NK-92 treated with Interleukin-12 subunit alpha and Interleukin-12 subunit beta, amount 100 ng/mL, for 24 hours (cell line): ENCODE results near the gene LIN7B.
A peak's percentile ranks its signal among the peaks of the same experiment; 100 is the strongest.
"Not testable (repeated sequence)": the region's sequence is repeated elsewhere in the genome, so short reads cannot be mapped to it uniquely, and the experiment has no call there.

ENCODE experiments used
- DNase-seq: peaks from one replicate; lab custom pipeline; 2025; lab: John Stamatoyannopoulos, UW

Gene LIN7B, protein sequence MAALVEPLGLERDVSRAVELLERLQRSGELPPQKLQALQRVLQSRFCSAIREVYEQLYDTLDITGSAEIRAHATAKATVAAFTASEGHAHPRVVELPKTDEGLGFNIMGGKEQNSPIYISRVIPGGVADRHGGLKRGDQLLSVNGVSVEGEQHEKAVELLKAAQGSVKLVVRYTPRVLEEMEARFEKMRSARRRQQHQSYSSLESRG

DNA sequence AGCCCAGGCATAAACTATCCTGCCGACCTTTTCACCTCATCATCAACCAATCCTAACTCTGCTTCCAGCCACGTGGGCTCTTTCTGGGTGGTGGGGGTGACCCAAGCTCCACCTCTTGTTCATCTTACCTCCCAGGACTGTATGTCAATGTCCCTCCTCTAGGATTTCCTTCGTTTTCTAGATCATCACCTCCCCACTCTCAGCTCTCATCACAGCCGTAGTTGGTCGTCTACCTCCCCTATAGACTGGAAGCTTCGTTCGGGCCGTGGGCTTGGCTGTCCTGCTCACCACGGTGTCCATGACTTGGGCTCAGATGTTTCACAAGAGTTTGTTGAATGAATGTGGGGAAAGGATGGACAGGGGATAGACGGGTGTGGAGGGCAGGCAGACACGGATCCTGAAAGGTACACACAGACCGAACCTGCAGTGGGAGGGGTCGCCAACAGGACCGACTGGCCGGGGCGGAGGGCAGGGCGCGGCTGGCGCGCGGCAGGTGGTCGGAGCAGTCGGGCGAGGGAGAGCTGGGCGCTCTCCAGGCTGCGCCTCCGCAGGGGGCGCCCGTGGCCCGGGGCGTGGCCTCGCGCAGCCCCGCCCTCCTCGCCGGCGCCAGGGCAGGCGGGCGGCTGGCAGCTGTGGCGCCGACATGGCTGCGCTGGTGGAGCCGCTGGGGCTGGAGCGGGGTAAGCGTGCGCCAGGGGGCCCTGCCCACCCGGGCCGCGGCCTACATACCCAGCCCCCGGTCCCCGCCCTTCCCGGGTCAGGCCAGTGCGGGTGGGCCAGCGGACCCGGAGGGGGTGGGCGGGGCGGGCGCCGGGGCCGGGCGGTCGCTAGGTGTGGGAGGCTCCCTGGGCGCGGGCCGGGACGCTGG lies at the start of gene LIN7B:
Gene LIN7B (plus strand): TSS at position 609 of the 868 bp plus-strand sequence. CDS start 35 bp downstream, at position 644.
- peak; percentile 17 for DNase-seq

DNA sequence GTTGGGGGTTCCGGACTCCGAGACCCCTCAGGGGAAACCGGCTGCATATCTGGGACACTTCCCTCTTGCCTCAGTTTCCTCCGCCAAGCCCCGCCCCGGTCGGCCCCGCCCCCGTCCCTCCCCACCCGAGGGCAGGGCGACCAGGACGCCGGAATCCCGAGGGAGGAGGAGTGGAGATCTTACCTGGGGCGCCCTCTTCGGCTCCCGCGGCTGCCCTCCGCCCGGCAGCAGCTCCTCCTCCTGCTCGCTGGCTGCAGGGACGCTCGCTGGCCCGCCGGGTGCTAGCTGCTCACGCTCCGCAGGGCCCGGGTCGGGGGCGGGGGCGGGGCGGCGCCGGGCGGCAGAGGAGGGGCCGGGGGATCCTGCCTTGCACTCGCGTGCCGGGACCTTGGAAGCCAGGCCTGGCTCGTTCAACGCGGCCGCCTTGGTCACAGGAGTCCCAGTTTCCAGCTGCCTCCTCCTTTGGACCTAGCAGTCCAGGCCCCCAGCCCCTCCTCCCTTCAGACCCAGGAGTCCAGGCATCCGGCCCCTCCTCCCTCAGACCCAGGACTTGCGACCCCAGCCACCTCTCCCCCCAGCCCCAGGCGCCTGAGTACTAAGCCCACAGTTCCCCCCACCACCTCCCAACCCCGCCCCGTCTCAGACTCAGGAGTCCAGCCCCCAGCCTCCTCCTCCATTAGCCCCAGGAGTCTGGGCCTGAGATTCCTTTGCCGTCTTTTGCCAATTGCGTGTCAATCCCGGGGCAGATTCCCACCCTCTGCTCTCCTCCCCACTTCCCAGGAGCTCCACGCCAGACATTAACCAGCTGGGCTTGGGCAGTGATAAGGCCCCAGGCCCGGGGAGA lies 49.2 kb upstream of the LIN7B start, which contains the start of gene NTF4:
Gene NTF4 (minus strand): TSS at position 51 of the 844 bp plus-strand sequence. CDS start 2,821 bp downstream, outside the sequence.
- no peak for DNase-seq

DNA sequence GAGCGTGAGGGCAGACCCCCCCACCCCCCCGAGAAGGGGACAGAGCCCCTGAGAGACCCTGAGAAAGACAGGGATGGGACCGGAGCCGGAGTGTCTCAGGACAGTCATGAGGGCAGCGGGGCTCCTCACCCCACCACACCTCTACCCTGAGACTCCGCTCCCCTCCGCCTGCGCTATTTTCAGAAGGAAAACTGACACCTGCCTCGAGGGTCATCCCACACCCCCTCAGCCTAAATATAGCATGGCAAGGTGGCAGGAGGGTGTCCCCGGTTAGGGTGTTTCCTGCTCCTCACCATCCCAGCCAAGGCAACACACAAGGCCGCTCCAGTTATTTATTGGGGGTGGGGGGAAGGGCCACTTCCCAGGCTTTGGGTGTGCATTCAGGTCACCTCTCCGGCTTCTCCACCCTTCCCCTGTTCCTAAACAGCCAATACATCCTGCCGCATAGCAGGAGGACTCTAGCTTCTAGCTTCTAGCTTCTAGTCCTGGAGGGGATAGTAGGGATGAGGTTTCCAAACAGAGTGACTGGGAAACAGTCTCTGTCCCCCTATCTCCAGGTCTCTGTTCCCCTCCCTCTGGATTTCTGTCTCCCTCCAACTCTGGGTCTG lies 48.2 kb upstream of the LIN7B start:
- no peak for DNase-seq

DNA sequence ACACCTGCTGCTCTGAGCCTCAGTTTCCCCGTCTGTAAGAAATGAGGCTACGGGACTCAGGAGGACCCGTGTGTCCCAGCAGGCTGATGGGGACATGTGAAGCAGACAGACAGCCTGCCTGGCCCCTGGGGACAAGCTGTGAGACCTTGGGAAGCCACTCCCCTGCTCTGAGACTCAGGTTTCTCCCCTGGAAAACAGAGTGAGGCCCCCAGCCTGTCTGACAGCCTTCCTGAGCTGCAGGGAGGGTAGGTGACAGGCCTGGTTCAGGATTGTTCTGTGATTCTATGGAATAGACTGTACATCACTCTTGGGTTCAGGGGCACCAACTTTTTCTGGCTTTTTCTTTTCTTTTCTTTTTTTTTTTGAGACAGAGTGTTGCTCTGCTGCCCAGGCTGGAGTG lies 46.6 kb upstream of the LIN7B start:
- DNase-seq: no peak

DNA sequence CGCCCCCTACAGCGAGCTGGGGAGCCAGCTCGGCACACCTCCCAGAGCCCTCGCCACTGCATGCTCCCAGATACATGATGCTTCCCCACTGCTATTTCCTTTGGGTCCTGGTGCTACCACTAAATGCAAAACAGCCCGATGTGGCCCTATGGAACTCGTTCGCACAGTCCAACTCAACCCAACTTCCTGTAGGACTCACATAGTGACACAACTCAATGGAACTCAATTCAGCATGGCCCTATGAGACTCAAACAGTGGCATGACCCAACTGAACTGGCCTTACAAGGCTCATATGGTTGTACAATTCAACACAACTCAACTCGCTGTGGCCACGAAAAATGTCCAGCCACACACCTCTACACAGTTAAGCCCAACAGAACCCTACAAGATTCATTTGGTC lies 45.1 kb upstream of the LIN7B start:
- no peak for DNase-seq

DNA sequence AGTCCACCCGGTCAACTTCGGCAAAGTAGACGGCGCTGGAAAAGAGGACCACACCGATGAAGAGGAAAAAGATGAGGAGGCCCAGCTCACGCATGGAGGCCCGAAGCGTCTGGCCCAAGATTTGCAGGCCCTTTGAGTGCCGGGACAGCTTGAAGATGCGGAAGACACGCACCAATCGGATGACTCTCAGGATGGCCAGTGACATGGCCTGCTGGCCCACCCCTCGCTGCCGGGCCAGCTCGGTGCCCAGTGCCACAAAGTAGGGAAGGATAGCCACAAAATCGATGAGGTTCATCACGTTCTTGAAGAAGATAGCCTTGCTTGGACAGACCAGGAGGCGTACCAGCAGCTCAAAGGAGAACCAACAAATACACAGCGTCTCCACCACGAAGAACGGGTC lies 43.8 kb upstream of the LIN7B start:
- no peak for DNase-seq

DNA sequence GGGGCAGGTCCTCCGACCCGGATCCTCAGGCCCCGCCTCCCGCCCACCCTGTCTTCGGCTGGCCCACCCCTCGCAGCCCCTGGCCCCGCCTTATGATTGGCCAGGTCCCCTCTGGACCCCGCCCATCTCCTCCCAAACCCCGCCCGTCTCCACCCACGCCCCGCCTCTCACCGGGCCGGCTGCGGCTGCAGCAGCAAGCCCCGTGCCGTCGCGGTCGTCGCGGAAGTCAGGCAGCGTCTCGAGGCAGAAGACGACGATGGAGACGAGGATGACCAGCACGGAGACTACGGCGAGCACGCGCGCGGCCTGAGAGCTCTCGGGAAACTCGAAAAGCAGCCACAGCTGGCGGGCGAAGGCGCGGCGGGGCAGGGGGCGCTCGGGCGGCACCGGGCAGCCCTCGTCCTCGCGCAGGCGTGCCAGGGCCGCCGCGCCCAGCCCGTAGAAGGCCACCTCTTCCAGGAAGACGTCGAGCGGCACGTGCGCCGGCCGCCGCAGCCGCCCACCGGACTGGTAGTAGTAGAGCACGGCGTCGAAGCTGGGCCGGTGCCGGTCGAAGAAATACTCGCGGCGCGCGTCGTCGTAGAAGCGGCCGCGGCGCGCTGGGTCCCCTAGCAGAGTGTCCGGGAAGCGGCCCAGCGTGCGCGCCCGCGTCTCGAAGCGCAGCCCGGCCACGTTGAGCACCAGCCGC lies 42.2 kb upstream of the LIN7B start:
- no peak for DNase-seq

DNA sequence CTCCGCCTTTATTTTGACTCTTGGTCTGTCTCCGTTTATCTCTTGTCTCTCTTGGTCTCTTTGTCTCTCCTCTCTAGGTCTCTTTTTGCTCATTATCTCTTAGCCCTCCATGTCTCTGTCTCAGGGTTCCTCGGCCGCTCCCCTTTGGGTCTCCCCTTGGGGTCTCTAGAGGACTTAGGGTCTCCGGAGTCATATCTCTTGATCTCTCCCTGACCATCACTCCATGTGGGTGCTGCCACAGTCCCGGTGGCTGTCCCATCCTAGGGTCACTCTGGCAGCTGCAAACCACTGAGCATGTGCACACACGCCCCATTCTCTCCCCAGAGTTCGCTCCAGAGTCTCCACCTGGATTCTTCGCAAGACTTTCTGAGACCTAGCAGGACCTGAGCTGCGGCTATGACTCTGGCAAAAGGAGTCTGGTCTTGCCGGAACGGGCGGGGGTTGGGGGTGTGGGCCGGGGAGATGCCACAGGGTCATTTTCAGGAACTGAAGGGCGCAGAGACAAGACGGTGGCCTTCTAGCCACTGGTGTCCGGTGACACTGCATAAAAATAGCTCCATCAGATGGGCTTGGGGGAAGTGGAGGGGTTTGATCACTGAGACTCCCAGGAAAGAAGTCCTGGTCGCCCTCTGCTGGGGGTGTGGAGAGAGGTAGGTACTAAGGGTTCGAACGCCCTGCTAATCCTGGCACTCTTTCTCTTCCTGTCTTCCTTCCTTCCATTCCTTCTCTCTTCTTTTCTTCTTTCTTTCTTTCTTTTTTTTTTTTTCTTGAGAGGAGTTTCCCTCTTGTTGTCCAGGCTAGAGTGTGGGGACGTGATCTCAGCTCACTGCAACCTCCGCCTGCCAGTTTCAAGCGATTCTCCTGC lies 40.4 kb upstream of the LIN7B start:
- DNase-seq: no peak

DNA sequence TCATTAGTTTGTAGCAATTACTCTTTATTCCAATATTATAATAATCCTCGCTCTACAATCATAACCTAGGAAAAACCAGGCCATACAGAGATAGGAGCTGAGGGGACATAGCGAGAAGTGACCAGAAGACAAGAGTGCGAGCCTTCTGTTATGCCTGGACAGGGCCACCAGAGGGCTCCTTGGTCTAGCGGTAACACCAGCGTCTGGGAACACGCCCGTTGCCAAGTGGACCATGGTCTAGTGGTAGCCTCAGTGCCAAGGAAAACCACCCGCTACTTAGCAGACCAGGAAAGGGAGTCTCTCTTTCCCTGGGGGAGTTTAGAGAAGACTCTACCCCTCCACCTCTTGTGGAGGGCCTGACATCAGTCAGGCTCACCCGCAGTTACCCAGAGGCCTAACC lies 39.3 kb upstream of the LIN7B start:
- DNase-seq: not testable (repeated sequence)

DNA sequence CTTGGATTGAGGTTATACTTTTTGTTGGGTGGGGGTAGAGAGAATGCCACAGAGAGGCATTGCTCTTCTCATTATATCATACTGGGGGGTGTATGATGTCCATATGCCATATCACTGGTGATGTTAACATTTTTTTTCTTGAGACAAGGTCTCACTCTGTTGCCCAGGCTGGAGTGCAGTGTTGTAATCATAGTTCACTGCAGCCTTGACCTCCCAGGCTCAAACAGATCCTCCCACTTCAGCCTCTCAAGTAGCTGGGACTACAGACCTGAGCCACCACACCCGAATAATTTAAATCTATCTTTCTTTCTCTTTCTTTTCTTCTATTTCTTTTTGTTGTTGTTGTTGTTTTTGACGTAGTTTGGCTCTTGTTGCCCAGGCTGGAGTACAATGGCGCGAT lies 33.8 kb upstream of the LIN7B start:
- DNase-seq: no peak

DNA sequence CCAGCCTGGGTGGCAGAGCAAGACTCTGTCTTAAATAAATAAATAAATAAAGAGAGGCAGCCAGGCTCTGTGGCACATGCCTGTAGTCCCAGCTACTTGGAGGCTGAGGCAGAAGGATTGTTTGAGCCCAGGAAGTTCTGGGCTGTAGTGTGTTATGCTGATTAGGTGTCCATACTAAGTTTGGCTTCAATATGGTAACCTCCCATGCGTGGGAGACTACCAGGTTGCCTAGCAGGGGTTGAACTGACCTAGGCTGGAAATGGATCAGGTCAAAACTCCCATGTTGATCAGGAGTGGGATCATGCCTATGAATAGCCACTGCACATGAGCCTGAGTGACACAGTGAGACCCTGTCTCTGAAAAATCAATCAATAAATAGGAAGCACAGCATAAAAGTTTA lies 32.9 kb upstream of the LIN7B start:
- no peak for DNase-seq

DNA sequence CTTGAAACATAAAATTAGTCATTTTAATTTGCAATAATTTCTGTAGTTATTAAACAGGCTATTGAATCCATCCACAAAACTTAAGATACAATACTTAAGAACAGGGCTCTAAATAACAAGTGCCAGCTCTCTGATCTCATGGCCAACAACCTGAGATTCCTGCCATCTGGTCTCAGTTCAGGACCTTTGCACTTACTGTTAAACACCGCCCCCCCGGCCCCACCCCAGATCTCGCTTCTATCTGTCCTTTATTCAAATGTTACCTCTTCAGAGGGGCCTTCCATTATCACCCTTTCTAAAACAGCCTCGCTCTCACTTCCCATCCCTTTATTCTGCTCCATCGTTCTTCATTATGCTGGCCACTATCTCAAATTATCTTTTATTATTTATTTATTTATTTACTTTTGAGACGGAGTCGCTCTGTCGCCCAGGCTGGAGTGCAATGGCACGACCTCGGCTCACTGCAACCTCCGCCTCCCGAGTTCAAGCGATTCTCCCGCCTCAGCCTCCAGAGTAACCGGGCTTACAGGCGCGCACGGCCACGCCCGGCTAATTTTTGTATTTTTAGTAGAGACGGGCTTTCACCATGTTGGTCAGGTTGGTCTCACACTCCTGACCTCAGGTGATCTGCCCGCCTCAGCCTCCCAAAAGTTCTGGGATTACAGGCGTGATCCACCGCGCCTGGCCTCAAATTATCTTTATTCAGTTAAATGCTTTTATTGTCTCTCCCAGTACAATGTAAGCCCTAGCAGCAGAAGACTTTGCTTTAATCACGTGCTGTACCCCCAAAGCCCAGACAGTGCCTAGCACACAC lies 29.8 kb upstream of the LIN7B start:
- no peak for DNase-seq

DNA sequence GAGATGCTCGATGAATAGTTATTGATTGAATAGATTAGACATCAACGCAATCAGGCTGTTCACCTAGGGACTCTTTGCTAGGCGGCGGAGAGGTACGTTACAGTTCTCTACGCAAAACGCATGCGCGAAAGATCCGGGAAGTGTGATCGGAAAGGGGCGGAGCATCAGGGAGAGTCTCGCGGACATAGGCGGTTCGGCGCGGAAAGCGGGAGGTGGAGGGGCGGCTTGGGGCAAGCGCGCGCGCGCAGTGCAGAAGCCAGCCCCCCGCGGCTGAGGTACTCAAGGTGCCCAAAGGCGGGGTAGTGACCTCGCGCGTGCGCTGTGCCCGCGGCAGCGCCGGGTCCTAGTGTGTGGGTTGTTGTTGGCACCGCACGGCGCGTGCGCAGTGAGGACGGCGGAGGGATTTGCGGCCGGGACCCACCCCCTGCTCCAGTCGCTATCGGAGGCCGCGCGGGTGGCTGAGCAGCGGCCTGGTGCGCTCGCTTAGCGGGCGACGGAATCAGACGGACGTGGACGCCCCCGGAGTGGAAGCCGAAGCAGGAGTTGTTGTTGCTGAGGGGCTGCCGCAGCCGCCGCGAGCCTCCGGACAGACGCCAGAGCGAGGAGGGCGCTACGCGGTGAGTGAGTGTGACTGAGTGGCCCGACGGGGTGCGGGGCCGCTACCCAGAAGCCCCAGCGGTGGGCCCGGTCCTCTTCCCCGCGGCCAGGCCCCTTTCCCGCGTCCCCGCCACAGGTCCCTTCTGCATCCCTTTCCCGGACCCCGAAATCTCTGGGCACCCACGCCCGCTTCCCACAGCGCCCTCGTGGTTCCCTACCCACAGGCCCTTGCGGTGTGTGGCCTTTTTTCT lies 28.9 kb upstream of the LIN7B start, which contains the start of gene SNRNP70:
Gene SNRNP70 (plus strand): TSS at position 432 of the 848 bp plus-strand sequence. CDS start 964 bp downstream, outside the sequence.
- peak; percentile 99 for DNase-seq

DNA sequence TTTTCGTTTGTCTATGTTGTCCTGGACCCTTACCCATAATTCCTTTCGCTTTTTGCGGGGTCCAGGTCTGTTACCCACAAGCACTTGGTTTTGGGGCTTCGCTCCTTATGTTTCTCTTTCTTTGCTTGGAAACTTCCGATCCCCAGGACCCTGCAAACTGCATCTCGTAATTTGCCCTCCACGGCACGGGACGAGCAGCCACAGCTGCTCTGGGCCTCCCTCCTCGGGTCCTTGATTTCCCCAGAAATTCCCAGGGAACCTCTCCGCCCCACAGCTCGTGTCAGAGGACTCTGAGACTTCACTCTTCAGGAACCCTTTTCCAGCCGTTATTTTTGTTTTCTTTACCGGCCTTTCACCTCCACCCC lies 28.3 kb upstream of the LIN7B start:
- no peak for DNase-seq

DNA sequence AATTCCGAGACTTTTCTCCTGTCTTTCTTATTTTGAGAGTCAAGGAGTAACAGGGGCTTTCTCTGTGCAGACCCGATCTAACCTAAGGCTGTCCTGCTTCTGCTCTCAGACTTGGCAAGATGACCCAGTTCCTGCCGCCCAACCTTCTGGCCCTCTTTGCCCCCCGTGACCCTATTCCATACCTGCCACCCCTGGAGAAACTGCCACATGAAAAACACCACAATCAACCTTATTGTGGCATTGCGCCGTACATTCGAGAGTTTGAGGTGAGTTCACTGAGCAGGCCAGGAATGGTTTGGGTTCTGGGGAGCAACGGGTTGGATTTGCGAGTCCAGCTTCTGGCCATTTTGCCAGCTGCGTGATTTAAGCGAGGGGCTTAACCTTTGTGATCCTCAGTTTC lies 27.9 kb upstream of the LIN7B start:
- no peak for DNase-seq

DNA sequence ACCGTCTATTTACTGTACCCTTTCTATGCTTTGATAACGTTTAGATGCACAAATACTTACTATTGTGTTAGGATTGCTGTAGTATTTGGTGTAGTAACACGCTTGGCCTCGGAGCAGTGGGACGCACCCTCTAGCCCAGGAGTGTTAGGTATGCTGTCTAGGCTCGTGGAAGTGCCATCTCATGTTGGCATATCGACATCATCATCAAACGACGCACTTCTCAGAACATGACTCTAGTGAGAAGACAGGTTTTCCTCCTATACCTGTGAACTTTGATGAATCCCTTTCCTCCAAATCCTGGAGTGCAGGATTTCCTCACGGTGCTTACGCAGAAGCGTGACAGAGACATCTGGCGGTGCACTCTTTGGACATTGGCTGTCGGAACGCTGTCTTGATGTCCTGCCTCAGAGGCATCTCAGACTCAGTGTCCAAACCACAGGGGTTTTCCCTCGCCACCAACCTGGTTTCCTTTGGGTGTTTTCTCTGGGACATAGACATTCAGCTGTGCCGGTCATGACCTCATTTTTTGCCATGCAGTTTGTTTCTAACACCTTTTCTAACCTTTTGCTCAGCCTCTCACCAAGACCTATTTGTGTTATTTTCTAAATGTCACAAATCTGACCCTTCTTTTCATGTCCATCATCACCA lies 22.7 kb upstream of the LIN7B start:
- no peak for DNase-seq

DNA sequence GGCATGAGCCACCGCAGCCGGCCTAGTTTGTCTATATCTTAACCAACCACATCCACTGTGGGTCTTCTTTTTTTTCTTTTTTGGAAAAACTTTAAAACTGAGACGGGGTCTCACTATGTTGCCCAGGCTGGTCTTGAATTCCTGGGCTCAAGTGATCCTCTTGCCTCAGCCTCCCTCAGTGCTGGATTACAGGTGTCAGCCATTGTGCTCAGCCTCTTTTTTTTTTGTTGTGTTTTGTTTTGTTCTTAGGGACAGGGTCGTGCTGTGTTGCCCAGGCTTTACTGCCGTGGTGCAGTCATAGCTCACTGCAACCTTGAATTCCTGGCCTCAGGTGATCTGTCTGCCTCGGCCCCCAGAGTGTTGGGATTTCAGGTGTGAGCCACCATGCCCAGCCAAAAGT lies 21.5 kb upstream of the LIN7B start:
- DNase-seq: no peak
